Ovary (tissue), 9 donors: ENCODE measurements around the gene PPP1R13L. TPM values are rescaled to one million over a fixed set of nuclear protein-coding genes. Genes with fewer than 3 reads are reported as not detected.

ENCODE experiments used
- DNase-seq, 5 donors: peaks; one replicate each; pipeline ENCODE4 v3.0.0-alpha.2; 2019 to 2020
- H3K27ac ChIP-seq, 2 donors: fragments of 200-600 bp; one replicate each; pipeline versions ENCODE4 v1.5.1 to v1.8.0; 2019 to 2022
- H3K27me3 ChIP-seq: fragments of 200-600 bp; one replicate; pipeline ENCODE4 v1.8.0; 2022
- H3K36me3 ChIP-seq: fragments of 200-600 bp; sonication (generic); one replicate; pipeline ENCODE4 v1.5.1; 2019
- H3K4me1 ChIP-seq: one replicate; pipeline ENCODE4 v1.8.1; 2013; ENCODE audit warnings: mild to moderate bottlenecking, moderate library complexity; ENCODE audit not compliant: insufficient read depth
- H3K4me3 ChIP-seq: fragments of 200-600 bp; sonication (generic); one replicate; pipeline ENCODE4 v1.5.1; 2017
- H3K9me3 ChIP-seq, 2 donors: fragments of 200-600 bp in 1 of 2; sonication (generic) in 1 of 2; one replicate each; pipeline versions ENCODE4 v1.5.1 to v1.8.1; 2013 to 2019; ENCODE audit warnings: mild to moderate bottlenecking in 1 of 2, moderate library complexity in 1 of 2
- EP300 ChIP-seq: sonication (generic); formaldehyde crosslinking; IDR thresholded peaks from one replicate; pipeline ENCODE4 v1.6.1; 2017; ENCODE audit warnings: antibody characterized with exemption
- POLR2A ChIP-seq: fragments of 450-650 bp; IDR thresholded peaks from one replicate; pipeline ENCODE4 v1.6.1; 2017; ENCODE audit warnings: antibody characterized with exemption, mild to moderate bottlenecking, moderate library complexity
- WGBS, 3 donors: extraction: QIAGEN DNeasy Blood & Tissue Kit in 1 of 3; methylation state at CpG; one replicate each; pipeline versions ENCODE4 v1.1.5 to v1.1.7; 2013 to 2017; 5-methylcytosine and 5-hydroxymethylcytosine counted together
- intact Hi-C, 4 donors: fragments of 100-400 bp; cut with DNase I; formaldehyde crosslinking; loops; one replicate each; pipeline versions ENCODE4 v1.11.0 to v1.15.1; 2022 to 2023
- polyA plus RNA-seq, 2 donors: library from polyadenylated mRNA; stranded (reverse); fragments of 200-250 nt in 1 of 2; fragments of 350-450 nt in 1 of 2; fragmentation: Illumina TruSeq in 1 of 2; extraction: RNeasy Lipid Tissue Mini Kit (QIAGEN cat#74804) in 1 of 2; gene quantifications; one replicate each; pipeline ENCODE4 v1.2.3, GENCODE V29; 2013 to 2014
- total RNA-seq, 7 donors: library from RNA; depleted of rRNA in 2 of 7; stranded (reverse); fragments of >200 nt in 2 of 7; fragmentation: NEBNext Ultra II Directional in 3 of 7; extraction: Animal tissue kit (Norgen Biotek cat#: 25700) in 3 of 7; gene quantifications; one replicate each; pipeline versions ENCODE4 v1.1.0 to v1.2.4, GENCODE V29; 2016 to 2023
- TF ChIP-seq, protein P1 (sequence below), 3 donors: fragments of 450-650 bp in 2 of 3; fragments of 200-600 bp in 1 of 3; IDR thresholded peaks; one replicate each; pipeline versions ENCODE4 v1.5.1 to v1.8.0; 2016 to 2022; ENCODE audit warnings: antibody characterized with exemption in 3 of 3, mild to moderate bottlenecking in 1 of 3
- donor health status: DM: no; HTN: no; CAD: no; lungs with moderate emphysema.
- donor health status: DM: no; HTN: no; CAD: no.
- donor health status: Bipolar disorder and iron deficiency.
- donor health status: DM: yes; HTN: yes; CAD: no.
- donor health status: DM: no; HTN: no; CAD: no.
- donor health status: DM: yes; HTN: yes; CAD: no.

PPP1R13L gene
- total and polyA plus RNA-seq, 9 donors, result 6.8 to 29.1 (median 13.3) TPM

DNA sequence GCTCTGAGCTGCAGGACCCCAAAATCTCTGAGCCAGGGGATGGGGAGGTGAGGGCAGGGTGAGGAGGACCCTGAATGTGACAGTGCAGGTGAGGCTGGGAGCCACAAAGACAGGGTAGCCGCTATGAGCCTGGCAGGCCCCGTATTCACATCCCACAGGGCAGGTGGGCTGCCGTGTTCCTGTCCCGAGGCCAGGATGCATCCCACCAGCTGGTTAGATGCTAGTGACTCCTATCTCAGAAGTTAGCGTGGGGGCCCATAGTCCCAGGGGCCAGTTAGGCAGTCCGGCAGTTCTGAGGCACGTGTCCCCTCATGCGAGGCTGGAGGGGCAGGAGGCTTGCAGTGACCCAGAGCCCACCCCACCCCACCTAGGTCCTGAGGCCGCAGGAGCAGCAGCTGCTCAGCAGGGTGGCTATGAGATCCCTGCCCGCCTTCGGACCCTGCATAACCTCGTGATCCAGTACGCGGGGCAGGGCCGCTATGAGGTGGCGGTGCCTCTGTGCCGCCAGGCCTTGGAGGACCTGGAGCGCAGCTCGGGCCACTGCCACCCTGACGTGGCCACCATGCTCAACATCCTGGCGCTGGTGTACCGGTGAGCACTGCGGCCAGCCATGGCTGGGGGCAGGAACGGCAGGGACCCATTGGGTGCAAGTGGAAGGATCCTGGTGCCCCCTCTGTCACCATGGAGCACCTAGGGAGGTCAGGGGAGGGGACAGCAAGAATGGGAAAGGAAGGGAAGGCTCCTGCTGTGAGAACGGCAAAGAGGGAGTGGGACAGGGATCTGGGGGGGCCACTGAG, 57.1 kb downstream of the PPP1R13L start:
- Histone ChIP-seq H3K27ac (no peak overlapping the region), H3K4me1 (no peaks in the 10 kb centered on the region), H3K4me3 (no peak overlapping the region), H3K36me3 (no peaks in the 10 kb centered on the region), H3K9me3 (no peaks in the 10 kb centered on the region), H3K27me3 (peaks cover 2% of the 10 kb centered on the region)
- TF ChIP-seq, protein P1, sequence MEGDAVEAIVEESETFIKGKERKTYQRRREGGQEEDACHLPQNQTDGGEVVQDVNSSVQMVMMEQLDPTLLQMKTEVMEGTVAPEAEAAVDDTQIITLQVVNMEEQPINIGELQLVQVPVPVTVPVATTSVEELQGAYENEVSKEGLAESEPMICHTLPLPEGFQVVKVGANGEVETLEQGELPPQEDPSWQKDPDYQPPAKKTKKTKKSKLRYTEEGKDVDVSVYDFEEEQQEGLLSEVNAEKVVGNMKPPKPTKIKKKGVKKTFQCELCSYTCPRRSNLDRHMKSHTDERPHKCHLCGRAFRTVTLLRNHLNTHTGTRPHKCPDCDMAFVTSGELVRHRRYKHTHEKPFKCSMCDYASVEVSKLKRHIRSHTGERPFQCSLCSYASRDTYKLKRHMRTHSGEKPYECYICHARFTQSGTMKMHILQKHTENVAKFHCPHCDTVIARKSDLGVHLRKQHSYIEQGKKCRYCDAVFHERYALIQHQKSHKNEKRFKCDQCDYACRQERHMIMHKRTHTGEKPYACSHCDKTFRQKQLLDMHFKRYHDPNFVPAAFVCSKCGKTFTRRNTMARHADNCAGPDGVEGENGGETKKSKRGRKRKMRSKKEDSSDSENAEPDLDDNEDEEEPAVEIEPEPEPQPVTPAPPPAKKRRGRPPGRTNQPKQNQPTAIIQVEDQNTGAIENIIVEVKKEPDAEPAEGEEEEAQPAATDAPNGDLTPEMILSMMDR (IDR thresholded peaks at IDR 0.05), result no peak
- TF ChIP-seq EP300 (no peak), POLR2A (no peak)
- DNase-seq, result no peak
- intact Hi-C loops, result no loop called here
- WGBS, 3 donors, result 48 to 58% (median 50%) methylated on average over 25 of the region's 25 CpGs

DNA sequence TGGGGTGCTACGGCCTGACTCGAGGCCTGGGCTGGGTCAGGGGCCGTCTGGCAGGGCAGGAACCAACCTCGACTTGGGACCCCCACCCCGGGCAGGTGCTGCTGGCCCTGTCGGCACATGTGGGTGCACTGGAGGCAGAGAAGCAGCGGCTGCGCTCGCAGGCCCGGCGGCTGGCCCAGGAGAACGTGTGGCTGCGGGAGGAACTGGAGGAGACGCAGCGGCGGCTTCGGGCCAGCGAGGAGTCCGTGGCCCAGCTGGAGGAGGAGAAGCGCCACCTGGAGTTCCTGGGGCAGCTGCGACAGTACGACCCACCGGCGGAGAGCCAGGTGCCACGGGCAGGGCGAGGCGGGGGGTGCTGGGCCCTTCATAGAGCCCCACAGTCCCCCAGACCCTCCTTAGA, 58.4 kb downstream of the PPP1R13L start:
- TF ChIP-seq, protein P1 (IDR thresholded peaks at IDR 0.05), result no peak
- TF ChIP-seq POLR2A (no peak), EP300 (no peak)
- H3K27me3 ChIP-seq, result peaks cover 2% of the 10 kb centered on the region
- WGBS, 3 donors, result 13 to 30% (median 14%) methylated on average over 12 to 27 of the region's 27 CpGs
- no peaks in the 10 kb centered on the region for H3K36me3 ChIP-seq
- no peak overlapping the region for H3K27ac ChIP-seq
- H3K4me1 ChIP-seq, result no peaks in the 10 kb centered on the region
- intact Hi-C loops, result no loop called here
- H3K4me3 ChIP-seq, result no peak overlapping the region
- DNase-seq, result no peak
- H3K9me3 ChIP-seq, result no peaks in the 10 kb centered on the region

DNA sequence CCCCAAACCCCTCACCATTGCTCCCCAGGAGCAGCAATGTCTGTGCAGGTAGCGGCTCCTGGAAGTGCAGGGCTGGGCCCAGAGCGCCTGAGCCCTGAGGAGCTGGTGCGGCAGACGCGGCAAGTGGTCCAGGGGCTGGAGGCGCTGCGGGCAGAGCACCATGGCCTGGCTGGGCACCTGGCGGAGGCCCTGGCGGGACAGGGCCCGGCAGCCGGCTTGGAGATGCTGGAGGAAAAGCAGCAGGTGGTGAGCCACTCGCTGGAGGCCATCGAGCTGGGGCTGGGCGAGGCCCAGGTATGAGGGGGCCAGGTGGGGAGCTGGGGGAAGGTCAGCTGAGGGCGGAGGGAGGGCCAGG, 59.4 kb downstream of the PPP1R13L start:
- TF ChIP-seq, protein P1 (IDR thresholded peaks at IDR 0.05), result no peak
- TF ChIP-seq EP300 (no peak), POLR2A (no peak)
- Histone ChIP-seq H3K9me3 (no peaks in the 10 kb centered on the region), H3K4me1 (no peaks in the 10 kb centered on the region), H3K36me3 (no peaks in the 10 kb centered on the region), H3K27ac (no peak overlapping the region), H3K4me3 (no peak overlapping the region), H3K27me3 (peaks cover 2% of the 10 kb centered on the region)
- WGBS, 3 donors, result 80 to 82% (median 81%) methylated on average over 15 of the region's 15 CpGs
- DNase-seq, result no peak
- intact Hi-C loops, result no loop called here

DNA sequence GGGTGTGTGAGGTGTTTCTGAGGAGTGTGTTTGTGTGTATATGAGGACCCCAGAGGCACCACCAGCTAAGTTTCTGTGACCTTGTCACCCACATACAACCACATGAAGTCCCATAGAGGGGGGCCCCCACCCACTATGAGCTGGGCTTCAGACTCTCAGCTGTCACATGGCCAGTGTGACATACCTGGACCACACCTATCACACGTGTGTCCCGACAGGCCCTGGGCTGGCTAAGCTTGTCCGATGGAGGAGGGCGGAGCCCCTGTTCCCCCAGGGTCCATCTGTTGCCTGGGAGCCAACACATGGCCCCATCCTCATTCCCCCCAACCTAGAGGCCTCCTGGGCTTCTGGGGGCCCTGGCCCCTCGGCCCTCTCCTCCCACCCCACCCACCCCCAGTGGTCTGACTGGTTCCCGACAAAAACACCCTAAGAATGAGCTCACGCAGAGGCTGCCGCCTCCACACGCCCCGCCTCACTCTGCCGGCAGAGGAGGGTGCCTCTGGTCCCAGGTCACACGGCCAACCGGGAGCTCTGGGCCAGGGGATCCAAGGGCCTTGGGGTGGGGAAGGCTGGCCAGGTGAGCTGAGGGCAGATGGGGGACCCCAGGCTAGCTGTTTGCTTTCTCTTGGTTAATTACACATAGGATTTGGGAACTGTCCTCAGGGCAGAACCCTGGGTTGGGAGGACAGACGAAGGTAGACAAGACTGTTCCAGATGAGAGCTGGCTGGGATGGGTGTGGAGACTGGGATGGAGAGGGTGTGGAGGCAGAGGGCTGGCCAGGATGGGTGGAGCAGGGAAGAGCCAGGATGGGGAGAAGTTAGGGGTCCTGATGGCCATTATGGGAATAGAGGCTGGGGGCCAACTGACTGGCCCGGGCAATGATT, 60.0 kb downstream of the PPP1R13L start:
- intact Hi-C loops, result no loop called here
- Histone ChIP-seq H3K4me3 (no peak overlapping the region), H3K9me3 (no peaks in the 10 kb centered on the region), H3K27ac (no peak overlapping the region), H3K4me1 (no peaks in the 10 kb centered on the region), H3K36me3 (no peaks in the 10 kb centered on the region), H3K27me3 (peaks cover 2% of the 10 kb centered on the region)
- WGBS, 3 donors, result 42 to 48% (median 46%) methylated on average over 14 to 15 of the region's 15 CpGs
- DNase-seq, result no peak
- TF ChIP-seq EP300, result no peak
- TF ChIP-seq, protein P1 (IDR thresholded peaks at IDR 0.05), result no peak
- no peak for TF ChIP-seq POLR2A
